SK-N-MC (cell line): ENCODE data around the gene ACVR1B.

Source experiments
- EZH2 ChIP-seq: fragments of 200-600 bp; sonication (generic); IDR thresholded peaks from one replicate; pipeline ENCODE4 v1.6.1; 2017; ENCODE audit warnings: antibody characterized with exemption
- FOXP2 ChIP-seq: optimal IDR thresholded peaks from 2 replicates; pipeline ENCODE3; 2011; ENCODE audit warnings: mild to moderate bottlenecking, moderate library complexity; ENCODE audit not compliant: insufficient read depth; ENCODE audit errors: extremely low read length, control extremely low read depth
- POLR2AphosphoS5 ChIP-seq: IDR thresholded peaks from 2 replicates; pipeline ENCODE4 v1.6.1; 2012; ENCODE audit warnings: mild to moderate bottlenecking, low read depth, low read length, borderline replicate concordance

GRCh38 chr12:51951843-51952722 is 584 bp downstream of the ACVR1B start:
- TF ChIP-seq EZH2: no peak
- no peak for TF ChIP-seq FOXP2
- no peak for TF ChIP-seq POLR2AphosphoS5
